GM19023 (cell line): ENCODE measurements around the gene PAX5.
A peak's percentile ranks its signal among the peaks of the same experiment; 100 is the strongest.

ENCODE experiments used
- ATAC-seq: cut with Tn5 transposase; IDR thresholded peaks from one replicate; pipeline ENCODE4 v1.9.1; 2021; ENCODE audit warnings: mild to moderate bottlenecking, moderate library complexity; ENCODE audit not compliant: unreplicated experiment

The PAX5 gene

DNA sequence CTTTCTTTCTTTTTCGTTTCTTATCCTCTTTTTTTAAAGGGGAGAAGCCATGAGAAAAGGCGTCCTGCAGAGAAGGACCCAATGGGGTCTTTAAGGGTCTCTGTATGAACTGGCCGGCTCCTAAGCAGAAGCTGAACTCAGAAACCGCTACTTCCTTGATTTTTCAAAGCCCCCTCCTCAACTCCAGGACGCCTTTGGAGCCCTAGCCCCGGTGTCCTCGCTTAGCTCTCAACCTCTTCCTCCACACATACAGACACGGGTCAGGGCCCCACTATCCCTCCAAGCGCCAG lies 8.3 kb downstream of the PAX5 start:
- no peak for ATAC-seq

DNA sequence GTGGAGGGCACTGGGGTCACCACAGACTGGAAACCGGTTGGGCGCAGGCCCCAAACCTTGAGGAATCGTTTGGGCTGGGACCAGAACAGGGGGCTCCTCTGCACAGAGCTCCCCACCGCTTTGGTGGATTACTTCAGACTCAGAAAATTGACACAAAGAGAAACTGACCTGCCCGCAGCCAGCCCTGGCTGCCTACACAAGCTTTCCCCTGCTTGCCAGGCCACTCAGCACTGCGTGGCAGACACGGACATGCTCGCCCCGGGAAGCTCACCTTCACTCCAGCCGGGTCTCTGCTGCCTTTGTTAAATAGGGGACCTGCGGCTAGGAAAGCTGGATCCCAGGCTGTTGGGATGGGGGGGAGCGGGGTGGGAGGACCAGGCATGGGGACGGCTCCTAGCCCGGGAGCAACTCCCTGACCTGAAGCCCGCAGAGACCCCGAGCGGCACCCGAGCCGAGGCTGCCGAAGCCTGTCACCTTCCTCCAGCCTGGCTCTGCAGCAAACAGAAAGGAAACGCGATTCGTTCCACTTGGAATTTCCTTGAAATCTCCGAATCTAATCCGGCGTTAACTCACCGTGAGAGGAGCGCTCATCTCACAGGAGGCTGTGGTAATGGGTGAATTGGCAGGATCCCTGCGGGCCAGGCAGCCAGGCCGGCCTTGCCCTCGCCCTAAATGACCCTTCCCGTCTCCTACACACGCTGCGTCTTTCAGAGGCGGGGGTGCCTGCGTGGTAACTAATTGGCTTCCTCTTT lies 8.8 kb downstream of the PAX5 start:
- ATAC-seq, result no peak

- ATAC-seq, result no peak
Measured at GRCh38 chr9:37017546-37017945, 16.5 kb downstream of the PAX5 start.

DNA sequence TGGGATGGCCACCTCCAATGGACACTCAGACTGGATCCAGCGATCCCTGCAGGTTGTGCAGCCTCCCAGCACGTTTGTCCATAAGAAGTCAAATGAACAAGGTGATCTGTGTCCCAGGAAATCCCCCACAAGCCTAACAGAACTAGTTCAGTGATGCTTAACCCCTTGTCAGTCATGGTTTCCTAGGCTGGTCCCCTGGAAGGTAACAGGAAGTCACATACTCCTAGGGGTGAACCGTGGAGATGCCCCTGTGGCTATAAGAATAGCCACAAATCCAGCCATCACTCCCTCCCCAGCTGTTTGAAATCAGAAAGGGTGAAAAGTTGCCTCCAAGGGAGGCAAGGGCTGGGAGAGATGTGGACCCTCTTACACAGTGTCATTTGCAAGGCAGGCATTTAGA lies 22.5 kb downstream of the PAX5 start:
- no peak for ATAC-seq

GRCh38 chr9:37010976-37011375 lies 23.1 kb downstream of the PAX5 start:
- ATAC-seq, result no peak

- no peak for ATAC-seq
Measured at GRCh38 chr9:37010180-37010579, 23.9 kb downstream of the PAX5 start.

- no peak for ATAC-seq
Measured at GRCh38 chr9:37007295-37007694, 26.8 kb downstream of the PAX5 start.

DNA sequence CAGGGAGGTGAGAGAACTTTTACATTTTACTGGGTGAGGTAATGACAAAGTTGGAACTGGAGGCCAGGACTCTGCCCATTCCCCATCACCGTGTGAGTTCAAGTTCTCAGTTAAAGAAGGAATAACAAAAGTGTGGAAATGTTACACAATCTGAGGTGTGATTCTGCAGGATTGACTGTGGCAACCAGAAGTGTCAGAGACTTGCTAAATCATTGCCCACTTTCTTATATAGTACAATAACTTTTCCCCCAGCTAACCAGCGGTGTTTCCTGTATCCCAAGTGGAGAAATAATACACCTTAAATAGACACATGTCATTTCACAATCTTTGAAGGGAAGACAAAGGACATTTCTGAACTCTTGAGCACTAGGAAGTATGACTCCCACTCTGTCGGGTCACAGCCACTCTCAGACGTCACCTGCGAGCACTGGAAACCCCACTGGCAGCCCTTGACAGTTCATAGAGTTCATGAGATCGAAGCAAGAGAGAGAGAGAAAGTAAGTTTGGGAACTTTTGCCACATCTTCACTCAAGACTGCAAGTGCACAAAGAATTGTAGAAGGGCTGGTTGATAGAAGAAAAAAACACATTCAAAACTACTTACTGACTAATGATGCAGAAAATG lies 28.4 kb downstream of the PAX5 start:
- no peak for ATAC-seq

- ATAC-seq, result no peak
Measured at GRCh38 chr9:37004424-37004935, 29.6 kb downstream of the PAX5 start.

DNA sequence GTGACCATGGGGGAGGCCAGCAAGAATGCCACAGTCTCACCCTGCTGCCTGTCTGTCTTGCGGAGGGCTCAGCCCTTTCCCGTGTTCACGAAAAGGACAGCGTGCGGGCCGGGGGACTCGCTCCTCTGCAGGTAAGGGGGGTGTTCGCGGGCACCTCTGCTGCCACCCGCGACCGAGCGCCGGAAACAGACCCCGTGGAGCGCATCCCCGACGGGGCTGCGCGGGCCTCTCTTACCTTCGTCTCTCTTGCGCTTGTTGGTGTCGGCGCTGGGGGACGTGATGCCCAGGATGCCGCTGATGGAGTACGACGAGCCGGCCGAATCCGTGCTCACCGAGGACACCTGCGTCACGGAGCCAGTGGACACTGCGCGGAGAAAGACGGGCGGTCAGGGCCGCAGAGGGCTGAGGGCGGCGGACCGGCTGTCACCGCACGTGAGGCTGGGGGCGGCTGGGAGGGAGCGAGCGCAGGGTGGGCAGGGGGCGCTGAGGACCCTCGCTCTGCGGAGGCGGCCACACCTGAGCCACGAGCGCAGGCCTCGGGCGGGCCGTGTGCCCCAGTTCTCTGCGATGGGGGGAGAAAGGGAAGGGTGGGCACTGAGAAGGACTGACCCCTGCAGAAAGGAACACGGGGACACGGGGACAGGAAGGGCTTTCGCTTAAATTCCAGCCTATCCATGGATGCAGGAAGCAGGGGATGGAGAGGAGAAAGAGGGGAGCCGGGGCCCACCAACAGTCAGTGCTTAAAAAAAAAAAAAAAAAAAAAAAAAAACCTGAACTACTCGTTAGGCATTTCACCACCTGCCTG lies 31.5 kb downstream of the PAX5 start:
- ATAC-seq, result no peak

DNA sequence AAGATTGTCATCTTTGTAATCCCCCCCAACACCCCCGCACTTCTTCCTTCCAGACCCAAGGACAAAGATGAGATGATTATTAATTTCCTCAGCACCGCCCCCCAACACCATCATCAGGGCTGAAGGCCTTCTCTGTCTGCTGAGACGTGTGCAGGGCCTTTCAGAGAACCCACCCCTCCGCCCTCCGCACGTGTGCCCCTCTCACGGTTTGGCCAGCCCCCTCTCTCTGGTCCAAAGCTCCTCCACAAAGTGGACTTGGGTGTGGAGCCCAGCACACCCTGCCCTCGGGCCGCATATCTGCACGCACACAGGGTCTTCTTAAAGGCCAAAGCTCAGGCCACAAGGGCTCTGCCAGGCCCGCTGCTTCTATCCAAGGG lies 32.0 kb downstream of the PAX5 start:
- ATAC-seq, result no peak

GRCh38 chr9:37001459-37001858 lies 32.6 kb downstream of the PAX5 start:
- no peak for ATAC-seq

DNA sequence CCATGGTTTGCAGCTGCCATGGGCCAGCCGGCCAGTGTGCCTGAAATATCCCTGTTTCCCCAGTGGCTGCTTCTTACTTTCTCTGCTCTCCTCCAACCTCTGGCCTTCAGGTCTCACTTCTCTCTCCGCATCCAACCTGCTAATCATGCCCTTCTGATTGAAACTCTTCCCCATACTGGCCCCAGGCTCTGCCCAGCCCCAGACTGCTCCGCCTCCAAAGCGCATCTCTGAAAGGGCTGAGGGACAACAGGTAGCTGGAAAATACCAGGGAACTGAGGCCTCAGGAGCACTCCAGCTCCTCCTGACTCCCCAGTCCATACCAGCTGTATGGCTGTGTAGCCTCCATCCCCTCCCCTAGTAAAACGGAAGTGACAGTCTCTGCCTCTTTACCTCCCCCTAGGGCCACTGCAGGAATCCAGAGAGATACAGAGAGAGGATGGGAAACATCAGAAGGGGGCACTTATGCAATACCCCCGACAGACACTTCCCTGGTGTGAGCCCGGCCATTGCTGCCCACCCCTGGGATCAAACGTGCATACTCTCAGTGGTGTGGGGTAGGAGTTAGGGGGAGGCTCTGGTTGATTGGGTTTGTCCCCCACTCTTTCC lies 34.2 kb downstream of the PAX5 start:
- ATAC-seq, result no peak

DNA sequence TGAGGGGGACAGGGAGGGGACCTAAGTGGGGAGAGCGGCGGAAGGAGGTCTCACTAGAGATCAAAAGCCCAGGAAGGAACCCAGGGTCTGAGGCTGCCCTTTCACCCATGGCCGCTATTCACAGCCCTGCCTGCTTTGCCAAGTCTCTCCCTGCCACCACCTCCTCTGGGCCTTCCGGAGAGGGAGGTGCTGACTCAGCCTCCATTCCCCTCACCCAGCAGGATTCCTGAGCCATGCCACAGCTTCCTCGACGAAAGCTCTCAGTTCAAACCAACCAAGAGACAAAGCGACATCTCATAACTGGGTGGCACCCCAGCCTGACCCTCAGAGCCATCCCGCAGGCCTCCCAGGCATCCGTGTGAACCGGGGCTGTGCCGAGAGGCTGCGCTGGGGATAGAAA lies 36.7 kb downstream of the PAX5 start:
- no peak for ATAC-seq

DNA sequence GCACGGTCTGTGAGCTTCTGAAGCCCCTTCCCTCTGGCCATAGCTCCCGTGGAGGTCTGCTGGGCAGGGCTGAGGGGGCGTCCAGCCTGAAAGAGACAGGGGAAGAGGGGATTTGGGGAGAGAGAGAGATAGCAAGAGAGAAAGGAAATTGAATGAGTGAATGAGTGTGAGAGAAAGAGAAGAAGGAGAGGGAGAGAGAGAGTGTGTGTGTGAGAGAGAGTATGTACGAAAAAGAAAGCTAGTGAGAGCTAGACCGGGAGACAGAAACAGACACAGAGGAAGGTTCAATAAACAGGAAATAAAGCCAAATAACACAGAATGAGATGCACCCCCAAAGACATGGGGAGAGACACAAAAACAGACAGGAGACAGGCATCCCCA lies 37.4 kb downstream of the PAX5 start:
- no peak for ATAC-seq

- ATAC-seq, result peak; percentile 25
Measured at GRCh38 chr9:36995927-36996705, 38.0 kb downstream of the PAX5 start.

- ATAC-seq, result peak; percentile 59
Measured at GRCh38 chr9:36993933-36994764, 39.9 kb downstream of the PAX5 start.

DNA sequence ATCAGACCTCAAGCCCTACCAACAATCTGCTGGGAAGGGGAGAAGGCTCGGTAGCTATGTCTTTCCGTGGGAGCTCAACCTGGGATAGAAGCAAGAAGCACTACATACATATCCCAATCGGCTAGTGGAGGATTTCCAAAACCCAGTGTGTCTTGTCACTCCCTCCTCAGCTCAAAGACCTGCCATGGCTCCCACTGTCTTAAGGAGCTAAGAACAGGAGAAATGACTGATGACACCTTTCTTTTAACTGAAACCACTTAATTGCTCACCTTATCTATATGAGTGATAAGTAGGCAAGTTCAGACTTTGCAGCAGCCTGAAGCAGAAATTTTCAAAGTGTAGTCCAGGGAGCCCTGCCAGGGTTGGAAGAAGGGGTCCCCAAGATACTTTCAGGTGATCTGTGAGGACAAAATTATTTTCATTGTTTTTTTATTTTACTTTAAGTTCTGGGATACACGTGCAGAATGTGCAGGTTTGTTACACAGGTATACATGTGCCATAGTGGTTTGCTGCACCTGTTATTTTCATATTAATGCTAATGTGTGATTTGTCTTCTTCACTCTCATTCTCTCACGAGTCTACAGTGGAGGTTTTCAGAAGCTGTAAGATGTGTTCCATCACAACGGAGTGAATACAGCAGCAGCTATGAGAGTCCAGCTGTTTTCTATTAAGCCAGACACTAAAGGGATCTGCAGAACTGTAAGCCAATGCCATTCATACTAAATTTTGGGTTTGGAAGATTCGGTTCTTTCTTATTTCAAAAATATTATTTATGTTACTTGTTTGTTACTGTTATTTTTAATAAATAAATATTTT lies 41.4 kb downstream of the PAX5 start:
- ATAC-seq, result no peak

DNA sequence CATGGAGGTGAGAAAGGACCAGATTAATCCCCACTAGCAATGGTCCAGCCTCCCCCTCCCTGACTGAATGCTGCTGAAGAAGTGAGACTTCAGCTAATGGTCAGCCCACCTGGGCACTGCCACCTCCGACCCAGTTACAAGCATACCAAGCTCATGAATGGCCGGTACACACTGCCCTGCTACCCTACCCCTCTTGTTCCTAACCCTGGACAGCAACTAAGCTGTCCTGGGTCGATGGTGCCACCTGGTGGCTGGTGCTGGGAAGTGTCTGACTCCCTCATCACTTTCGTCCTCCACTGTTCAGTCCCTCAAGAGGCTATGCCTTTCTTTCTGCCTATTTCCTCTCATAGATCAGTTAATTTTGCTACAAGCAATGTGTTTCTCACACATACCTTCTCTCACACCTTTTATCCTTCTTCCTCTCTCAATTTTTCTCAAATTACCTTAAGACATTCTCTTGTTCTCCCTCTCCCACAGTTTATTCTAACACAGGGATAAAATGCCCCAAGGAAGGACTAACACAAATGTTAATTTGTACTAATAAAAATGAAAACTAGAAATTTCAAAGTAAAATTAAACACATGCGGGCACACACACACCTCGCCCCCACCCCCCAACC lies 42.4 kb downstream of the PAX5 start:
- ATAC-seq, result no peak
